BLaER1 (cell line): Measurements from ENCODE around the gene DHX38.
"Not testable (repeated sequence)": the region's sequence is repeated elsewhere in the genome, so short reads cannot be mapped to it uniquely, and the experiment has no call there.

Source experiments
- H3K27ac ChIP-seq: shearing (Covaris generic); formaldehyde crosslinking; 2 replicates; pipeline ENCODE4 v1.8.1; 2022
- H3K27me3 ChIP-seq: shearing (Covaris generic); formaldehyde crosslinking; 2 replicates; pipeline ENCODE4 v1.8.1; 2022
- H3K36me3 ChIP-seq: shearing (Covaris generic); formaldehyde crosslinking; 2 replicates; pipeline ENCODE4 v1.8.1; 2022
- H3K4me1 ChIP-seq: shearing (Covaris generic); formaldehyde crosslinking; 2 replicates; pipeline ENCODE4 v1.8.1; 2022
- H3K4me2 ChIP-seq: shearing (Covaris generic); formaldehyde crosslinking; 2 replicates; pipeline ENCODE4 v1.8.1; 2022
- H3K4me3 ChIP-seq: shearing (Covaris generic); formaldehyde crosslinking; 2 replicates; pipeline ENCODE4 v1.8.1; 2022
- H3K9ac ChIP-seq: shearing (Covaris generic); formaldehyde crosslinking; 2 replicates; pipeline ENCODE4 v1.8.1; 2022
- H3K9me3 ChIP-seq: shearing (Covaris generic); formaldehyde crosslinking; 2 replicates; pipeline ENCODE4 v1.8.1; 2022
- H4K20me1 ChIP-seq: shearing (Covaris generic); formaldehyde crosslinking; 2 replicates; pipeline ENCODE4 v1.8.1; 2022
- Cebpa-rat ChIP-seq: shearing (Covaris generic); IDR thresholded peaks from 2 replicates; pipeline ENCODE4 v1.8.1; 2022

The DHX38 gene

DNA sequence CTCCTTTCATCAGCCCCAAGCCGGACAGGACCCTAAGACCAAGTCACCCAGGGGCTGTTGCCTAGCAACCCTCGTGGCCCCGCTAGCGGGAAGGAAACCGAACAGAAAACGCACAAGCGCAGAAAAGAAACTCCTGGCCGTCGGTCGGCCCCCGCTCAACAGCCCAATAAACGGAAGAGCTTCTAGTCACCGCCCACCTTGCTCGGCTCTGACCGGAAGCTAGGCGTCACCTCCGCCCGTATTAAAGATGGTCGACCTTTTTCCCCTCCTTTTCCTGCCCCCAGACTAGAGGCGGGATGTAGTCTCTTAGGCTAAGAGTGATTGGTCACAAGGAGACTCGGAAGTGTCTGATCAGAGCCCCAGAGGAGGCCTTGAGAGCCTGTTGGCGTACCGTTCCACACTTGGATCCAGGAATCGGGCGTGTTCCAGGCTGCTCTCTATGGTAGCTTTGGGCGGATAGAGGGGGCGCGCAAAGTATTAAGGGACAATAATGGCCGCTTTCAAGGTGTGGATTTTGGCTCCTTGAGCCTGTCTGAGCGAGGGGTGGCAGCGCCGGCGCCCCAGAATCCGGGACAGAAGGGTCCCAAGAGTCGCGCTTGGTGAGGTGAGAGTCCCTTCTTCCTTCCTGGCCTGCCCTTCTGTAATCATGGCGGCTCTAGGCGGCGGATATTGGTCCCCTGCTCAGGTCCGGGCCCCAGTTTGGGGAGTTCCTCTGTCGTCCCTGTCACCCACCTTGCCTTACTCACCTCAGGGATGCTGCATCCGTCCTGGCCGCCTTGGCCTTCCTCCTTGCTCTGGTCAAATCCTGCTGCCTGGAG, at the start of gene DHX38, which contains the start of gene TXNL4B:
Gene DHX38, plus strand, starts transcription at position 400 of the 818 bp plus-strand sequence. CDS start 2,311 bp downstream, outside the sequence.
Gene TXNL4B, minus strand, starts transcription at position 173 of the 818 bp plus-strand sequence. CDS start 2,871 bp downstream, outside the sequence.
- Histone ChIP-seq H3K27ac (peak within 1 kb of the TSS; percentile 88), H3K27me3 (no peaks in the 10 kb centered on the region), H4K20me1 (peaks cover 77% of the 10 kb centered on the region), H3K9me3 (no peaks in the 10 kb centered on the region), H3K4me1 (peaks cover 40% of the 10 kb centered on the region), H3K4me3 (peak within 1 kb of the TSS; percentile 96), H3K9ac (peak within 1 kb of the TSS; percentile 90), H3K36me3 (peaks cover 58% of the 10 kb centered on the region), H3K4me2 (peak within 1 kb of the TSS; percentile 97)
- TF ChIP-seq Cebpa-rat, result no peak

GRCh38 chr16:72044296-72044695, 49.4 kb upstream of the DHX38 start:
- H3K4me2 ChIP-seq, result no peak overlapping the region
- H3K4me1 ChIP-seq, result peaks cover 10% of the 10 kb centered on the region
- H3K9me3 ChIP-seq, result peaks cover 9% of the 10 kb centered on the region
- H3K9ac ChIP-seq, result no peak overlapping the region
- H3K27me3 ChIP-seq, result no peaks in the 10 kb centered on the region
- no peak for TF ChIP-seq Cebpa-rat
- H3K36me3 ChIP-seq, result peaks cover 33% of the 10 kb centered on the region
- no peak overlapping the region for H3K27ac ChIP-seq
- no peaks in the 10 kb centered on the region for H4K20me1 ChIP-seq
- no peak overlapping the region for H3K4me3 ChIP-seq

DNA sequence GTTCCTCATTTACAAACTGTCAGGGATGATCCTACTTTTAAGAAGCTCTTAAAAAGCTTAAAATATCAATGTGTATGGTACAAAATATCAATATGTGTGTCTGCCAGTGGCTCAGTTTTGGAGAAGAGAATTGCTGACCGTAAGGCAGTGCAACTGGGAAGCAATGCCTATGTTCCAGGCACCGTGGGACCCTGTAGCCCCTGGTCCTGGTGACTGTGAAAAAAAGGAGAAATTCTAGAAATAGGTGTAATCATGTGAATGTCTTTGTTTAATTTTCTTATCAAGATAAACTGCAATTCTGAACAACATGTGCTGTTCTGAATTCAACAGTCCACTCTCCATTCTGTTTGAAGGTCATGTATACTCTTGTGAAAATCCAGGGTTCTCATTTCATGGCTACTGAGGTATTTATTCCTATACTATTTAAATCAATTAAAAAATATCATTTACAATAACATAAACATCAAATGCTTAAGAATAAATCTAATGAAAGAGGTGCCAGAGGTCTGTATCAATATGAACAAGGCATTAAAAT, 48.8 kb upstream of the DHX38 start:
- Histone ChIP-seq H3K36me3 (peaks cover 33% of the 10 kb centered on the region), H3K4me3 (no peak overlapping the region)

DNA sequence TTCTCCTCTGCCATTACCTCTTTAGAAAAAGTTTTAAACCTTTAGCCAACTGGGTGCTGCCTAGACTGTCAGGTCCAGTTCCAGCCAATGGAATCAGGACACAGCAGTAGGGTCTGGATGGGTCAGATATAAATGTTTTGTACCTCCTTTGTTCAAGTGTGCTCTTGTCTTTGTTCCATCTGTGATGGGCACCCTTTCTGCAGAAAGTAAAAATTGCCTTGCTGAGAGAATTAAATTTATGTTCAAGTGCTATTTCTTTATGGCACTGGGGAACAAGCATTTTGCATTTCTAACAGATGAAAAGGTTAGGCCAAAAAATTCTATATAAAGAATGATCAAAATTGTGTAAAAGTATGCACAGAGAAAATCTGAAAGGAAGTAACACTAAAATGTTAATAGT, 44.5 kb upstream of the DHX38 start:
- no peak for TF ChIP-seq Cebpa-rat
- Histone ChIP-seq H3K4me1 (no peaks in the 10 kb centered on the region), H3K9ac (no peak overlapping the region), H3K27me3 (no peaks in the 10 kb centered on the region), H3K36me3 (0 out of 2 replicates have a peak, but pooled peaks cover 4% of the 10 kb centered on the region), H3K9me3 (peaks cover 26% of the 10 kb centered on the region), H4K20me1 (no peaks in the 10 kb centered on the region), H3K4me3 (no peak overlapping the region), H3K4me2 (no peak overlapping the region), H3K27ac (no peak overlapping the region)

More for the DNA sequence above, 48.8 kb upstream of the DHX38 start:
- peaks cover 15% of the 10 kb centered on the region for H3K9me3 ChIP-seq
- H3K27ac ChIP-seq, result no peak overlapping the region
- H3K9ac ChIP-seq, result no peak overlapping the region
- peaks cover 10% of the 10 kb centered on the region for H3K4me1 ChIP-seq
- no peaks in the 10 kb centered on the region for H4K20me1 ChIP-seq
- no peaks in the 10 kb centered on the region for H3K27me3 ChIP-seq
- no peak overlapping the region for H3K4me2 ChIP-seq
- TF ChIP-seq Cebpa-rat, result no peak

DNA sequence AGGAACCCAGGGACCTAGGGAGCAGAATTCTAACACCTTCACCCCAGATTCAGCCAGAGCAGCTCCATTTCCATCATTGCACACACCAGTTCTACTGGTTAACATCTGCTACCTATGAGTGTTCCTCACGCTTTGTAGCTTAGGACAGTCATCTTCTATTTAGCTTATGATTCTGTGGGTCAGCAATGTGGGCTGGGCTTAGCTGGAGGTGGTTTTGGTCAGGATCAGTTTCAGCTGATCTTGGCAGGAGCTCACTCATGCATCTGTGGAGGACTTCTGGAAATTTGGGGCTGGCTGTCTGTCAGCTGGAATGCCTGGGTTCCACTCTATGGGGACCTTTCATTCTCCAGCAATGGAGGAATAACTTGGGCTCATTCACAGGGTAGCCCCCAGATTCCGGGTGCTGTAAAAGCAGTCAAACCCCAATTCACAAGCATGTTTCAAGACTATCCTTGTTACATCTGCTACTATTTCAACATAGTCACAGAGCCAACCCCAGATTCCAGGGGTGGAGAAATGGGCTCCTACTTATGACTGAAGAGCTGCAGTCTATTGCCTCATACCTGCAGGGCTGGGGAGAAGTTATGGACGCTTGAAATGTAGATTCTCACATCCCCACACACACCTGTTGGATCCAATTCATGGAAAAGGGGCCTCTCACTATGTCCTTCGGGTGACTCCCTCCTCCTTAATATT, 42.7 kb upstream of the DHX38 start:
- no peak for TF ChIP-seq Cebpa-rat
- Histone ChIP-seq H3K4me3 (no peak overlapping the region), H3K9ac (no peak overlapping the region), H3K4me1 (no peaks in the 10 kb centered on the region), H3K9me3 (peaks cover 26% of the 10 kb centered on the region), H3K27ac (no peak overlapping the region), H3K36me3 (0 out of 2 replicates have a peak, but pooled peaks cover 4% of the 10 kb centered on the region), H3K27me3 (no peaks in the 10 kb centered on the region), H4K20me1 (no peaks in the 10 kb centered on the region), H3K4me2 (no peak overlapping the region)

- Histone ChIP-seq H3K9me3 (peaks cover 26% of the 10 kb centered on the region), H3K36me3 (0 out of 2 replicates have a peak, but pooled peaks cover 4% of the 10 kb centered on the region), H3K27ac (no peak overlapping the region), H3K4me1 (no peaks in the 10 kb centered on the region), H3K4me2 (no peak overlapping the region), H3K27me3 (no peaks in the 10 kb centered on the region), H3K4me3 (no peak overlapping the region), H4K20me1 (no peaks in the 10 kb centered on the region), H3K9ac (no peak overlapping the region)
- no peak for TF ChIP-seq Cebpa-rat
Measured at GRCh38 chr16:72051818-72052217, 41.8 kb upstream of the DHX38 start.

- not testable (repeated sequence) for H4K20me1 ChIP-seq, H3K4me1 ChIP-seq, H3K36me3 ChIP-seq, H3K9ac ChIP-seq, H3K4me2 ChIP-seq, H3K27me3 ChIP-seq, H3K4me3 ChIP-seq, H3K27ac ChIP-seq
- peaks cover 16% of the 10 kb centered on the region for H3K9me3 ChIP-seq
Measured at GRCh38 chr16:72054254-72054847, 39.3 kb upstream of the DHX38 start, which contains the start of gene HP. Gene HP (plus strand): TSS chr16:72054505. CDS start chr16:72054653, 148 bp downstream.

GRCh38 chr16:72055911-72056310, 37.7 kb upstream of the DHX38 start:
- Histone ChIP-seq H3K9ac (no peak overlapping the region), H3K36me3 (no peaks in the 10 kb centered on the region), H3K27ac (no peak overlapping the region), H3K27me3 (no peaks in the 10 kb centered on the region), H4K20me1 (no peaks in the 10 kb centered on the region), H3K4me3 (no peak overlapping the region), H3K4me2 (no peak overlapping the region), H3K4me1 (no peaks in the 10 kb centered on the region), H3K9me3 (no peaks in the 10 kb centered on the region; the same call in 1 of the 2 replicates)
- TF ChIP-seq Cebpa-rat, result no peak

DNA sequence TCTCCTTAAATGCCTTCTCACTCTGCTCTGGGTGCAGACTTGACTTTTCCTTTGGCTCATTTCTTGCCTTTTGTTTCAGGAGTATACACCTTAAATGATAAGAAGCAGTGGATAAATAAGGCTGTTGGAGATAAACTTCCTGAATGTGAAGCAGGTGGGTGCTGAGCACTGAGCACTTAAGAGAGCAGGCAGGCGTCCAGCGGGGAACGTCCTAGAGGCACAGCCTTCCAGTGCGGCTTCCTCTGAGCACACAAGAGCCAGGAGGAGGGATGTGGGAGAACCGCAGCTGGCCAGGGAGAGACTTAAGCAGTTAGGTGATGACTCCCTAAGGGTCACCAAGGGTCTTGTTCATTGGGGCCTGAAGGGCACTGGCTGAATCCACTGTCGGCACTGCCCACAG, 36.3 kb upstream of the DHX38 start:
- not testable (repeated sequence) for H3K4me1 ChIP-seq, H3K4me3 ChIP-seq, H3K36me3 ChIP-seq, H3K27me3 ChIP-seq, H3K27ac ChIP-seq, H3K4me2 ChIP-seq, H4K20me1 ChIP-seq, H3K9me3 ChIP-seq, H3K9ac ChIP-seq

DNA sequence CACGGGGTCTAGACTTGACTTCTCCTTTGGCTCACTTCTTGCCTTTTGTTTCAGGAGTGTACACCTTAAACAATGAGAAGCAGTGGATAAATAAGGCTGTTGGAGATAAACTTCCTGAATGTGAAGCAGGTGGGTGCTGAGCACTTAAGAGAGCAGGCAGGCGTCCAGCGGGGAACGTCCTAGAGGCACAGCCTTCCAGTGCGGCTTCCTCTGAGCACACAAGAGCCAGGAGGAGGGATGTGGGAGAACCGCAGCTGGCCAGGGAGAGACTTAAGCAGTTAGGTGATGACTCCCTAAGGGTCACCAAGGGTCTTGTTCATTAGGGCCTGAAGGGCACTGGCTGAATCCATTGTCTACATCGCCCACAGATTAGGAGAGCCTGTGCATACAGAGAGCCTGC, 34.6 kb upstream of the DHX38 start:
- H4K20me1 ChIP-seq, H3K4me1 ChIP-seq, H3K27ac ChIP-seq, H3K36me3 ChIP-seq, H3K9ac ChIP-seq, H3K27me3 ChIP-seq, H3K4me2 ChIP-seq, H3K9me3 ChIP-seq, H3K4me3 ChIP-seq: not testable (repeated sequence)
